SK-N-MC (cell line): ENCODE measurements around the gene KIF26A.

Experiments used
- EZH2 ChIP-seq: fragments of 200-600 bp; sonication (generic); IDR thresholded peaks from one replicate; pipeline ENCODE4 v1.6.1; 2017; ENCODE audit warnings: antibody characterized with exemption
- FOXP2 ChIP-seq: optimal IDR thresholded peaks from 2 replicates; pipeline ENCODE3; 2011; ENCODE audit warnings: mild to moderate bottlenecking, moderate library complexity; ENCODE audit not compliant: insufficient read depth; ENCODE audit errors: extremely low read length, control extremely low read depth
- POLR2AphosphoS5 ChIP-seq: IDR thresholded peaks from 2 replicates; pipeline ENCODE4 v1.6.1; 2012; ENCODE audit warnings: mild to moderate bottlenecking, low read depth, low read length, borderline replicate concordance

- TF ChIP-seq POLR2AphosphoS5 (no peak), EZH2 (no peak), FOXP2 (no peak)
Observed at GRCh38 chr14:104115131-104115600, 23.2 kb upstream of the KIF26A start.
